Caco-2 (cell line): Measurements from ENCODE around the gene STK16. TPM values are rescaled to one million over a fixed set of nuclear protein-coding genes. Genes with fewer than 3 reads are reported as not detected.

Source experiments
- BruUV-seq: library from RNA; stranded (reverse); fragments of 400-500 nt; replicated peaks from 2 replicates; lab custom pipeline; 2021; lab: Mats Ljungman, UMichigan
- CTCF ChIA-PET: fragments of 300-600 bp; sonication (Branson Sonifier 250); formaldehyde crosslinking; loops from one replicate; lab custom pipeline; 2022; ENCODE audit warnings: antibody characterized with exemption; lab: Charles Lee
- POLR2A ChIA-PET: fragments of 300-600 bp; sonication (Branson Sonifier 250); formaldehyde crosslinking; loops from one replicate; lab custom pipeline; 2022; ENCODE audit warnings: antibody characterized with exemption; lab: Charles Lee
- DNase-seq, 2 experiments: peaks; one replicate each; pipeline versions ENCODE4 v3.0.0 to v3.0.0-alpha.2; 2020 to 2022
- H3K27me3 ChIP-seq: replicated peaks from 2 replicates; pipeline ENCODE4 v1.6.0; 2011; ENCODE audit warnings: low read length; ENCODE audit not compliant: control insufficient read depth, insufficient read depth
- H3K36me3 ChIP-seq: 2 replicates; pipeline ENCODE4 v1.5.1; 2011; ENCODE audit warnings: low read length; ENCODE audit not compliant: control insufficient read depth, insufficient read depth
- H3K4me1 ChIP-seq: fragments of 250-450 bp; sonication (Bioruptor Pico); 2 replicates; pipeline ENCODE4 v1.5.1; 2020; ENCODE audit warnings: mild to moderate bottlenecking
- H3K4me3 ChIP-seq: 2 replicates; pipeline ENCODE4 v1.5.1; 2011; ENCODE audit warnings: low read depth, mild to moderate bottlenecking, control low read depth, low read length
- H3K9me3 ChIP-seq: fragments of 250-450 bp; sonication (Bioruptor Pico); 2 replicates; pipeline ENCODE4 v1.5.1; 2020; ENCODE audit warnings: mild to moderate bottlenecking, moderate library complexity
- H3K27ac Mint-ChIP-seq: one replicate; pipeline ENCODE4 v1.8.0; 2022; ENCODE audit warnings: mixed read lengths; ENCODE audit not compliant: unreplicated experiment
- H3K27me3 Mint-ChIP-seq: one replicate; pipeline ENCODE4 v1.8.0; 2022; ENCODE audit warnings: mixed read lengths; ENCODE audit not compliant: insufficient read depth, unreplicated experiment
- H3K36me3 Mint-ChIP-seq: one replicate; pipeline ENCODE4 v1.8.0; 2022; ENCODE audit warnings: mild to moderate bottlenecking, mixed read lengths; ENCODE audit not compliant: insufficient read depth, unreplicated experiment
- H3K4me1 Mint-ChIP-seq: one replicate; pipeline ENCODE4 v1.8.0; 2022; ENCODE audit warnings: low read depth, mixed read lengths; ENCODE audit not compliant: unreplicated experiment
- H3K4me3 Mint-ChIP-seq: one replicate; pipeline ENCODE4 v1.8.0; 2022; ENCODE audit warnings: mild to moderate bottlenecking, moderate library complexity, mixed read lengths; ENCODE audit not compliant: unreplicated experiment
- H3K9me3 Mint-ChIP-seq: one replicate; pipeline ENCODE4 v1.8.0; 2022; ENCODE audit warnings: mixed read lengths; ENCODE audit not compliant: unreplicated experiment
- CTCF ChIP-seq, 2 experiments: fragments of 200-600 bp in 1 of 2; IDR thresholded peaks; 1 replicate in 1 of 2; 2 replicates in 1 of 2; pipeline versions ENCODE4 v1.5.1 to v1.8.0; 2011 to 2022; ENCODE audit warnings: antibody characterized with exemption in 1 of 2, control low read depth in 1 of 2, inconsistent platforms in 1 of 2, low read depth in 1 of 2, low read length in 1 of 2, mild to moderate bottlenecking in 1 of 2, moderate library complexity in 1 of 2; ENCODE audit not compliant: insufficient read depth in 1 of 2, severe bottlenecking in 1 of 2, unreplicated experiment in 1 of 2
- intact Hi-C: fragments of 100-400 bp; cut with micrococcal nuclease; formaldehyde crosslinking; loops from one replicate; pipeline ENCODE4 v1.10.0; 2022; ENCODE audit not compliant: unreplicated experiment
- total RNA-seq: library from RNA; stranded (reverse); gene quantifications from 2 replicates; pipeline ENCODE4 v1.2.3, GENCODE V29; 2022

Gene STK16
- total RNA-seq, 1 experiment from 2014 or later = 26.6 TPM

- no peak overlapping the region for H3K4me3 ChIP-seq
- H3K36me3 ChIP-seq = no peaks in the 10 kb centered on the region
- Mint-ChIP-seq H3K4me3 (no peak overlapping the region), H3K27me3 (no peaks in the 10 kb centered on the region), H3K27ac (no peak overlapping the region), H3K4me1 (no peaks in the 10 kb centered on the region), H3K9me3 (no peaks in the 10 kb centered on the region), H3K36me3 (peaks cover 17% of the 10 kb centered on the region)
- no peaks in the 10 kb centered on the region for H3K9me3 ChIP-seq
- intact Hi-C loops = no loop called here
- H3K4me1 ChIP-seq = 0 out of 2 replicates have a peak, but pooled peaks cover 4% of the 10 kb centered on the region
- no TSS peak for BruUV-seq
- no peaks in the 10 kb centered on the region for H3K27me3 ChIP-seq
- no peak for DNase-seq
- CTCF ChIA-PET = interaction anchor here (0.6 kb wide), 1 partner anchor 247 kb away, joined by 5 read pairs; no protein-coding TSS in a partner anchor
- POLR2A ChIA-PET = no interaction called here
- no peak for TF ChIP-seq CTCF (IDR thresholded peaks at IDR 0.05; ENCODE audit: insufficient read depth in 1 of 2, low read depth in 1 of 2, low read length in 1 of 2, severe bottlenecking in 1 of 2, unreplicated experiment in 1 of 2)
Measured at GRCh38 chr2:219290381-219291171, 45.3 kb downstream of the STK16 start.

GRCh38 chr2:219291394-219291793 lies 46.1 kb downstream of the STK16 start:
- H3K27me3 ChIP-seq = no peaks in the 10 kb centered on the region
- no peaks in the 10 kb centered on the region for H3K4me1 Mint-ChIP-seq

More at GRCh38 chr2:219291394-219291793, 46.1 kb downstream of the STK16 start:
- H3K36me3 Mint-ChIP-seq = peaks cover 13% of the 10 kb centered on the region
- Histone ChIP-seq H3K4me3 (no peak overlapping the region), H3K9me3 (no peaks in the 10 kb centered on the region), H3K4me1 (0 out of 2 replicates have a peak, but pooled peaks cover 4% of the 10 kb centered on the region), H3K36me3 (no peaks in the 10 kb centered on the region)
- no TSS peak for BruUV-seq
- no peaks in the 10 kb centered on the region for H3K27me3 Mint-ChIP-seq
- no peak for TF ChIP-seq CTCF (IDR thresholded peaks at IDR 0.05; ENCODE audit: insufficient read depth in 1 of 2, low read depth in 1 of 2, low read length in 1 of 2, severe bottlenecking in 1 of 2, unreplicated experiment in 1 of 2)
- ChIA-PET CTCF (interaction anchor here (0.6 kb wide), 1 partner anchor 248 kb away, joined by 5 read pairs; no protein-coding TSS in a partner anchor), POLR2A (interaction anchor here (1.1 kb wide), 1 partner anchor 13 kb away, joined by 3 read pairs; the partner anchor contains the start of gene DNAJB2)
- H3K9me3 Mint-ChIP-seq = no peaks in the 10 kb centered on the region
- intact Hi-C loops = no loop called here
- H3K27ac Mint-ChIP-seq = no peak overlapping the region
- DNase-seq = no peak
- no peak overlapping the region for H3K4me3 Mint-ChIP-seq
